Mucosa of rectum (tissue), 2 donors: ENCODE data around the gene ADGRB2.

Source experiments
- H3K27ac ChIP-seq, 2 donors: one replicate each; pipeline ENCODE4 v1.7.0; 2013; ENCODE audit warnings: inconsistent platforms in 2 of 2, low read depth in 2 of 2, low read length in 2 of 2
- H3K27me3 ChIP-seq, 2 donors: one replicate each; pipeline ENCODE4 v1.7.0; 2013; ENCODE audit warnings: low read length in 2 of 2; ENCODE audit not compliant: control insufficient read depth in 2 of 2, insufficient read depth in 2 of 2
- H3K36me3 ChIP-seq, 2 donors: one replicate each; pipeline ENCODE4 v1.7.0; 2013; ENCODE audit warnings: low read length in 2 of 2; ENCODE audit not compliant: control insufficient read depth in 2 of 2, insufficient read depth in 2 of 2
- H3K4me1 ChIP-seq, 2 donors: one replicate each; pipeline ENCODE4 v1.7.0; 2013; ENCODE audit warnings: low read length in 2 of 2, mild to moderate bottlenecking in 1 of 2; ENCODE audit not compliant: control insufficient read depth in 2 of 2, insufficient read depth in 2 of 2
- H3K4me3 ChIP-seq, 2 donors: one replicate each; pipeline ENCODE4 v1.7.0; 2013; ENCODE audit warnings: low read length in 2 of 2
- H3K9ac ChIP-seq, 2 donors: one replicate each; pipeline ENCODE4 v1.7.0; 2013; ENCODE audit warnings: low read length in 2 of 2, low read depth in 1 of 2, mild to moderate bottlenecking in 1 of 2
- H3K9me3 ChIP-seq, 2 donors: one replicate each; pipeline ENCODE4 v1.7.0; 2013; ENCODE audit warnings: low read length in 2 of 2; ENCODE audit not compliant: control insufficient read depth in 2 of 2
- donor health status: healthy.
- donor health status: Normal muscosa, but diverticular disease.

The ADGRB2 gene

GRCh38 chr1:31764312-31765040, at the start of gene ADGRB2:
Gene ADGRB2, minus strand, starts transcription at chr1:31764340. Its CDS starts 7,119 bp downstream, at chr1:31757221.
- H3K27me3 ChIP-seq = peaks cover 32 to 41% of the 10 kb centered on the region in 2 donors
- H3K4me3 ChIP-seq = peak within 1 kb of the TSS; percentile 36 to 48
- peaks cover 18 to 24% of the 10 kb centered on the region in 2 donors for H3K4me1 ChIP-seq
- no peak within 1 kb of the TSS for H3K9ac ChIP-seq
- no peaks in the 10 kb centered on the region for H3K9me3 ChIP-seq
- H3K36me3 ChIP-seq = no peaks in the 10 kb centered on the region
- no peak within 1 kb of the TSS for H3K27ac ChIP-seq

DNA sequence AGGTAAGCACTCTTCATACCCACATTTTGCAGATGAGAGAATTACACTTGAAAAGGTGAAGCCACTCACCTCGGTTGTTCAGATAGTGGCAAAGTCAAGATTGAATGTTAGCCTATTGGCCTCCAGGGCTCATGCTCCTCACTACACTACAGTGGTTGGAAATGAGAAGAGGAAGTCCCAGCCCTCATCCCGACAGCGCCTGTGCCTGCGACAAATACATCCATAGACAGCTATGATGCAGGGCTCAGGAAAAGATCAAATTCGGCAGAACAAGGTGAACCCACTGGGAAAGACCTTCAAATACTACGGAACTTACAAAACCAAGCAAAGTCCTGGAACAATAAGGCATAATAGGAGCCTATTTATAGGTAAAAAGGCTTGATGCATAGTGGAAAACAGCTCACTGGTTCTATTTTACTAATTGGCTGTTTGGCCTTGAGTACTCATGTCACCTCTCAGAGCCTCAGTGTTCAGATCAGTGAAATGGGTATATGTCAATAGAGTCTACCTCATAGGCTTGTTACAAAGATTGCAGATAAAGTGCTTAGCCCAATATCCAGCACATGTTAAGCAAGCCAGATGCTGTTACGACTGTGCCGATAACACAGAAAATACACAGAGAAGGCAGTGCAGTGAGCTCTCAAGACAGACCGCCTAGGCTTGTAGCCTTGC, 48.2 kb upstream of the ADGRB2 start:
- Histone ChIP-seq H3K9ac (no peak overlapping the region), H3K4me1 (no peaks in the 10 kb centered on the region), H3K4me3 (no peak overlapping the region), H3K9me3 (no peaks in the 10 kb centered on the region), H3K27ac (no peak overlapping the region), H3K27me3 (no peaks in the 10 kb centered on the region), H3K36me3 (no peaks in the 10 kb centered on the region)

DNA sequence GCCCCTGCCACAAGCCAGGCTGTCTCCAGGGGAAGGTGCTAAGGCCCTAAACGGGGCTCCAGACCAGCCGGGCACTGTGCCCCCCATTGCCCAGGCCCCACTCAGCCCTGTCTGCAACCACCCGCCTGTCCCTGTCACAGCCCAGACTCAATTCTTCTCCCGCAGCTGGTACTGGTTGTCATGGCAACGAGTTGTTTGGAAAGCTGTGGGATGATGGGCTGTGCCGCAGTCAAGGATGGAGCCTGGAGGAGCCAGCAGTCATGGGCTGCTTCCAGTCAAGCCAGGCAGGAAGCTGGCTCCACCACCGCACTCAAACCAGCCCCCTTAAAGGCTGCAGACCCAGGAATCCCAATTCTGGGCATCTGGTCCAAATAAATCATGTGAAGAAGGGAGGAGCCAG, 47.5 kb upstream of the ADGRB2 start:
- Histone ChIP-seq H3K9ac (no peak overlapping the region), H3K4me3 (no peak overlapping the region), H3K4me1 (no peaks in the 10 kb centered on the region), H3K9me3 (no peaks in the 10 kb centered on the region), H3K36me3 (no peaks in the 10 kb centered on the region), H3K27me3 (no peaks in the 10 kb centered on the region), H3K27ac (no peak overlapping the region)

DNA sequence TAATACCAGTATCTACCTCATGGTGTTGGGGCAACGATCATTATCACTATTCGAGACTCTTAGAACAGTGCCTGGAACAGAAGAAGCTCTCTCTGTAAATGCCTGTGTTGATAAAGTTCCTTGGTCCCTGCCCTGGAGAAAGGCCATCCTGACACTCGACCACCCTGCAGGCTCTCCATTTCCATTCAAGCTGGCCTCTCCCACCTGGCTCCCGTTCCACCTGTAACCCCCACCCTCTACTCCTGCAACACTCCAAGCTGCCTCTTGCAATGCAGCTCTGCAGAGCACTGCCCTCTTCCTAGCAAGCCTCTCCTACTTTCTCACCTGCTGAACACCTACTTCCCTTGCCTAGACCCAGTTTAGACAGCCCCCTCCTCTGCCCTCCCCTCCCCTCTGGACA, 45.6 kb upstream of the ADGRB2 start:
- no peaks in the 10 kb centered on the region for H3K4me1 ChIP-seq
- no peaks in the 10 kb centered on the region for H3K27me3 ChIP-seq
- H3K4me3 ChIP-seq = no peak overlapping the region
- no peak overlapping the region for H3K27ac ChIP-seq
- no peaks in the 10 kb centered on the region for H3K36me3 ChIP-seq
- no peaks in the 10 kb centered on the region for H3K9me3 ChIP-seq
- H3K9ac ChIP-seq = no peak overlapping the region

GRCh38 chr1:31807273-31808048, 43.3 kb upstream of the ADGRB2 start:
- no peaks in the 10 kb centered on the region for H3K27me3 ChIP-seq
- H3K9me3 ChIP-seq = no peaks in the 10 kb centered on the region
- no peak overlapping the region for H3K4me3 ChIP-seq
- H3K27ac ChIP-seq = no peak overlapping the region
- no peaks in the 10 kb centered on the region for H3K36me3 ChIP-seq
- H3K9ac ChIP-seq = no peak overlapping the region
- H3K4me1 ChIP-seq = no peaks in the 10 kb centered on the region

DNA sequence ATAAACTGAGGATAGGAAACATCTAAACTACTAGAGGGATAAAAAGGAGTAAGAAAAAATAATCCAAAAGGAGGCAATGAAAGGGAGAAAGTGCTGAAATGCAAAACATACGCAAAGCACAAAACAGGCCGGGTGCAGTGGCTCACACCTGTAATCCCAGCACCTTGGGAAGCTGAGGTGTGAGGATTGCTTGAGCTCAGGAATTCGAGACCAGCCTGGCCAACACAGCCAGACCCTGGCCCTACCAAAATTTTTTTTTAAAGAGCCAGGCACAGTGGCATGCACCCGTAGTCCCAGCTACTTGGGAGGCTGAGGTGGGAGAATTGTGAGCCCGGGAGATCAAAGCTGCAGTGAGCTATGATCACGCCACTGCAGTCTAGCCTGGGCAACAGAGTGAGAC, 41.2 kb upstream of the ADGRB2 start:
- Histone ChIP-seq H3K27me3 (no peaks in the 10 kb centered on the region), H3K9me3 (no peaks in the 10 kb centered on the region), H3K27ac (no peak overlapping the region), H3K4me1 (no peaks in the 10 kb centered on the region), H3K4me3 (no peak overlapping the region), H3K9ac (no peak overlapping the region), H3K36me3 (no peaks in the 10 kb centered on the region)

GRCh38 chr1:31804098-31804497, 40.0 kb upstream of the ADGRB2 start:
- H3K4me1 ChIP-seq = no peaks in the 10 kb centered on the region
- no peaks in the 10 kb centered on the region for H3K27me3 ChIP-seq
- H3K4me3 ChIP-seq = no peak overlapping the region
- H3K36me3 ChIP-seq = no peaks in the 10 kb centered on the region
- no peaks in the 10 kb centered on the region for H3K9me3 ChIP-seq
- no peak overlapping the region for H3K9ac ChIP-seq
- no peak overlapping the region for H3K27ac ChIP-seq

GRCh38 chr1:31803610-31804009, 39.5 kb upstream of the ADGRB2 start:
- no peaks in the 10 kb centered on the region for H3K36me3 ChIP-seq
- H3K27ac ChIP-seq = no peak overlapping the region
- H3K4me1 ChIP-seq = no peaks in the 10 kb centered on the region
- H3K27me3 ChIP-seq = no peaks in the 10 kb centered on the region
- H3K9me3 ChIP-seq = no peaks in the 10 kb centered on the region
- no peak overlapping the region for H3K4me3 ChIP-seq
- no peak overlapping the region for H3K9ac ChIP-seq

DNA sequence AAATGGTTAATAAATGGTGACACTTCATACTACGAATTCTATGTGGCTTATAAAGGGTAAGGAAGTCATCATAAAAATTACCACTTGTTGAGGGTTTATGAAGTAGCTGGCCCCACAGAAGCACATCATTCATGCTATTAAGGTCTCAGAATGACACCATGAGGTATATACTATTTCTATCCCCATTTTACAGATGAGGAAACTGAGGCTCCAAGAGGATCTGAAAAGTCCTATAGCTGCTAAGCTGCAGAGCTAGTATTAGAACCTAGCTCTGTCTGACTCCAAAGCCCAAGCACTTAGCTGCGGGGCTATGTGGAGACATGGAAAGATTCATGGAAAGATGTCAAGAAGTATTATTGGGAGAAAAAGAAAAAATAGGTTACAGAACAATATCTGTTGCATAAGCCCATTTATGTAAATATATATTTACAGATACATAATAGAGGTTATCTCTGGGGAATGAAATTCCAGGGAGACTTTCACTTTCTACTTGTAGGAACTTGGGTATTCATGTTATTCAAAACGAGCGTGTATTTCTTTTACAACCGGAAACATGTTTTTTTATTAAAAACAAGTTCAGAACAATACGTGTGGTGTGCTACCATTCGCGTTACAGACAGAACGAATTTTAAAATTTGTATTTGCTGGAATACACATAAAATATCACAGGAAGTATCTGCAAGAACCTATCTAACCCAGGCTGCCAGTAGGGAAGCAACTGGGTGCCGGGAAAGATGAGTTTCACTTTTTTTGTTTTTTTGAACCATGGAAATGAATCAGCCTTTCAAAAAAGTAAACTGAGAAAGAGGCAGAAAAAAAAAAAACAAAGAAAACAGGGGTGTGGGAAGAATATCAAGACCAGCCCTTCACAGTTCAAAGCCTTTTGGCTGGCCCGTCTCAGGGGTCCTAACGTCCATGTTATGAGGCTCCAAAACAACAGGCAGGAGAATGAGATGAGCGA, 38.3 kb upstream of the ADGRB2 start:
- Histone ChIP-seq H3K4me3 (peak overlapping the region in 1 of 2 donors; percentile 50), H3K4me1 (no peaks in the 10 kb centered on the region), H3K9ac (no peak overlapping the region), H3K36me3 (no peaks in the 10 kb centered on the region), H3K27me3 (no peaks in the 10 kb centered on the region), H3K27ac (no peak overlapping the region), H3K9me3 (no peaks in the 10 kb centered on the region)
